ENCODE measurements around the gene ANAPC15.

- no peak for TF ChIP-seq CBX3 (IDR thresholded peaks at IDR 0.05; ENCODE audit: low read depth)
- no peak for TF ChIP-seq YY1 (IDR thresholded peaks at IDR 0.05; ENCODE audit: extremely low read depth, insufficient replicate concordance, low read depth, low read length)
- TF ChIP-seq POLR2A (IDR thresholded peaks at IDR 0.05; ENCODE audit: borderline replicate concordance, extremely low read depth, insufficient read depth, insufficient read length): no peak
- TF ChIP-seq CTCF (IDR thresholded peaks at IDR 0.05 in 2 of 3, conservative IDR thresholded peaks at IDR 0.05 in 1 of 3; ENCODE audit: borderline replicate concordance in 1 of 3, insufficient read depth in 1 of 3, low read depth in 2 of 3, low read length in 2 of 3): no peak
- no peak for TF ChIP-seq EZH2 (IDR thresholded peaks at IDR 0.05)
- TF ChIP-seq REST (IDR thresholded peaks at IDR 0.05; ENCODE audit: low read depth): no peak
- TF ChIP-seq MAX (IDR thresholded peaks at IDR 0.05): no peak
- 0 out of 2 replicates have a peak, but pooled peaks have one; percentile 10 for TF ChIP-seq SP1 (IDR thresholded peaks at IDR 0.05; ENCODE audit: low read depth)
- TF ChIP-seq CEBPB (IDR thresholded peaks at IDR 0.05; ENCODE audit: low read depth): no peak
- no peak for TF ChIP-seq ZNF274 (IDR thresholded peaks at IDR 0.05; ENCODE audit: low read depth, low read length)
Observed at GRCh38 chr11:72111300-72112142, 974 bp downstream of the ANAPC15 start.

Measured in HCT116 (cell line).